Muscle layer of duodenum (tissue), 2 donors: ENCODE results near the gene CIAO1.
"Not testable (repeated sequence)": the region's sequence is repeated elsewhere in the genome, so short reads cannot be mapped to it uniquely, and the experiment has no call there.

Experiments used
- H3K27ac ChIP-seq: one replicate; pipeline ENCODE4 v1.7.0; 2013; ENCODE audit warnings: mild to moderate bottlenecking, low read length
- H3K27me3 ChIP-seq: one replicate; pipeline ENCODE4 v1.7.0; 2013; ENCODE audit warnings: low read depth, mild to moderate bottlenecking, control low read depth, low read length
- H3K36me3 ChIP-seq, 2 donors: one replicate each; pipeline ENCODE4 v1.7.0; 2013; ENCODE audit warnings: low read length in 2 of 2, control low read depth in 1 of 2, mild to moderate bottlenecking in 1 of 2; ENCODE audit not compliant: insufficient read depth in 2 of 2, control insufficient read depth in 1 of 2
- H3K4me1 ChIP-seq, 2 donors: one replicate each; pipeline ENCODE4 v1.7.0; 2013; ENCODE audit warnings: low read length in 2 of 2, mild to moderate bottlenecking in 2 of 2, control low read depth in 1 of 2, moderate library complexity in 1 of 2; ENCODE audit not compliant: insufficient read depth in 2 of 2, control insufficient read depth in 1 of 2
- H3K4me3 ChIP-seq, 2 donors: one replicate each; pipeline ENCODE4 v1.7.0; 2013; ENCODE audit warnings: low read length in 2 of 2, low read depth in 1 of 2, mild to moderate bottlenecking in 1 of 2
- H3K9me3 ChIP-seq, 2 donors: one replicate each; pipeline ENCODE4 v1.7.0; 2013; ENCODE audit warnings: low read length in 2 of 2, control low read depth in 1 of 2, mild to moderate bottlenecking in 1 of 2; ENCODE audit not compliant: control insufficient read depth in 1 of 2
- donor health status: healthy.

CIAO1 gene

DNA sequence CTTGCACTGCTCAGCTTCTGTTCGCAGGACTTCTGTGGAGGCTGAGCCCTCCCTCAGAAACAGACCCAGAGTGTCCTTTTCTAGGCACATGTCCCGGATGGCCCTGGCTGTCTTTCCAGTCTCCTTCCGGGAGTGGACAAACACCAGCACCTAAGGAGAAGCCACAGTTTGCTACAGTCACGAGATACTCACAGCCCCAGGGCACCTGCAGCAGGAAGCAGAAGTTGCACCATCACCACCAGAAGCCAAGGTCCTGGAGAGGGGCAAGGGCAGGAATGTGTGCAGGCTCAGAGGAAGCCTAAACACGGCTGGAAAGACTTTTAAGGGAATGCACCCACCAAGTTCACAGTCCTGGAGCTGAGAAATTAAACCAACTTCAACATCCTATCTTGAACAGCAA, 25.7 kb downstream of the CIAO1 start:
- Histone ChIP-seq H3K4me1 (no peaks in the 10 kb centered on the region), H3K36me3 (peaks cover 91 to 97% of the 10 kb centered on the region in 2 donors), H3K27me3 (no peaks in the 10 kb centered on the region)

DNA sequence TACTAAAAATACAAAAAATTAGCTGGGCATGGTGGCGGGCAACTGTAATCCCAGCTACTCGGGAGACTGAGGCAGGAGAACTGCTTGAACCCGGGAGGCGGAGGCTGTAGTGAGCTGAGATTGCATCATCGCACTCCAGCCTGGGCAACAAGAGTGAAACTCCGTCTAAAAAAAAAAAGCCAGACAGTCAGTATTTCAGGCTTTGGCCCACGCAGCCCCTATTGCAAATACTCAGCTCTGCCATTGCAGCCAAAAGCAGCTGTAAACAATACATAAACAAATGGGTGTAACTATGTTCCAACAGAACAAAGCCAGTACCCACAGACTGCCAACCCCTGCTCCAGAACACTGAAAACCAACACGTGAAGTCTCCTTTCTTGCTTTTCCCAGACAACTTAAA, 28.2 kb downstream of the CIAO1 start:
- not testable (repeated sequence) for H3K27ac ChIP-seq, H3K27me3 ChIP-seq, H3K9me3 ChIP-seq, H3K4me1 ChIP-seq, H3K4me3 ChIP-seq
- H3K36me3 ChIP-seq: peaks cover 93 to 97% of the 10 kb centered on the region in 2 donors

More for the DNA sequence above, 25.7 kb downstream of the CIAO1 start:
- no peak overlapping the region for H3K4me3 ChIP-seq
- no peak overlapping the region for H3K27ac ChIP-seq
- H3K9me3 ChIP-seq: no peaks in the 10 kb centered on the region

DNA sequence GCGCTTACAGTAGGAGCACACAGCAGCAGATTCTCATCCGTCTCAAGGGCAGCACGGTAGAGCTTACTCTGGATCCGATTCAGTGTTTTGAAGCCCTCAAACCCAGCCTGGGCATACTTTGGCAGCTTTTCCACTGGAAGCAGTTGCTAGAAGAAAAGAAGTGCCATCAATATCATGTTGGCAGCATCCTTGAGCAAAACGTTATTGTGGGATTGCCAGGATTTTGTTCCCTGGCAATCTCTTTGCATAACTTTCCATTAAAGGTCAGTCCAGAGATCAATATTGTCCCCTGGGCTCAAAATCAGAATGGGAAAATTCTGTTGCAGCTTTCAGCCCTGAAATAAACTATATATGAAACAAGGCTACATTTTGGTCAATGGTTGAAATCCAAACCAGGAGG, 30.9 kb downstream of the CIAO1 start:
- no peaks in the 10 kb centered on the region for H3K27me3 ChIP-seq
- H3K4me1 ChIP-seq: peaks cover 0 to 4% of the 10 kb centered on the region in 2 donors
- H3K9me3 ChIP-seq: no peaks in the 10 kb centered on the region
- H3K36me3 ChIP-seq: peaks cover 89 to 97% of the 10 kb centered on the region in 2 donors
- H3K4me3 ChIP-seq: no peak overlapping the region
- no peak overlapping the region for H3K27ac ChIP-seq

DNA sequence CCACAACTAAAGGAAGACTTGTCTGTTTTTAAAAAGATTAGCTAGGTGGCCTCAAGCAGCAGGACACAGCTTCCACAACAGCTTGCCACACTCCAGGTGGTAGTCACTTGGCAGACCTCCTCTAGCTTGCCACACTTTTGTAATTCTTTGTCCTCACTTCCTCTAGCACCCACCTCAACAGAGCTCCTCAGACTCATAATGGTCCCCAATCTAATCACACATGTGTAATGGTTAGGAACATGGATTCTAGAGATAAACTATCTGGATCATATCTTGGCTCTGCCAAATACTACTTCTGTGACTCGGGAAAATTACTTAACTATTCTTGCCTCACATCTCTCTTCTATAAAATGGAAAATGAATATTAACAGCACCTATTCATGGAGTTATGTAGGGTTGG, 35.8 kb downstream of the CIAO1 start:
- Histone ChIP-seq H3K36me3 (peaks cover 68 to 71% of the 10 kb centered on the region in 2 donors), H3K4me1 (peaks cover 14 to 39% of the 10 kb centered on the region in 2 donors), H3K4me3 (no peak overlapping the region), H3K27me3 (no peaks in the 10 kb centered on the region), H3K27ac (no peak overlapping the region), H3K9me3 (no peaks in the 10 kb centered on the region)

DNA sequence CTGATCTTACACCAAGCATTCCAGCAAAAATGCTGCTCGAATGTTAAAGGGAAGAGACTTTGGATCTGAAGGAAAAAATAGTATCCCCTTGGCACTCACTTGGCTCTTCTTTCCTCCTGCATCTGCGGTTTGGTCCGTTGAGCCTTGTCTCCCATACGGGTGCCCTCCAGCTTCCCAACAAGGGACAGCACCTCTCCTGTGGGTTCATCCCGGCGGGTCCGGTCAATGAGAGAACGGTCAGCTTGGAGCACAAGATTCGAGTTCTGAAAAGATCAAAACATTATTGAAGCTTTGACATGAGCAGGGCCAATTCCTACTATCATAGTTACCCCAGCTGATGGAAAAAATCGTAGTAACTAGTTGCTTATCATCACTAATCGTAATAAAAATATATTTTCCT, 38.6 kb downstream of the CIAO1 start:
- Histone ChIP-seq H3K27ac (peak overlapping the region; percentile 94), H3K4me3 (peak overlapping the region; percentile 99), H3K27me3 (no peaks in the 10 kb centered on the region), H3K4me1 (peaks cover 14 to 39% of the 10 kb centered on the region in 2 donors), H3K9me3 (no peaks in the 10 kb centered on the region), H3K36me3 (peaks cover 40 to 44% of the 10 kb centered on the region in 2 donors)

DNA sequence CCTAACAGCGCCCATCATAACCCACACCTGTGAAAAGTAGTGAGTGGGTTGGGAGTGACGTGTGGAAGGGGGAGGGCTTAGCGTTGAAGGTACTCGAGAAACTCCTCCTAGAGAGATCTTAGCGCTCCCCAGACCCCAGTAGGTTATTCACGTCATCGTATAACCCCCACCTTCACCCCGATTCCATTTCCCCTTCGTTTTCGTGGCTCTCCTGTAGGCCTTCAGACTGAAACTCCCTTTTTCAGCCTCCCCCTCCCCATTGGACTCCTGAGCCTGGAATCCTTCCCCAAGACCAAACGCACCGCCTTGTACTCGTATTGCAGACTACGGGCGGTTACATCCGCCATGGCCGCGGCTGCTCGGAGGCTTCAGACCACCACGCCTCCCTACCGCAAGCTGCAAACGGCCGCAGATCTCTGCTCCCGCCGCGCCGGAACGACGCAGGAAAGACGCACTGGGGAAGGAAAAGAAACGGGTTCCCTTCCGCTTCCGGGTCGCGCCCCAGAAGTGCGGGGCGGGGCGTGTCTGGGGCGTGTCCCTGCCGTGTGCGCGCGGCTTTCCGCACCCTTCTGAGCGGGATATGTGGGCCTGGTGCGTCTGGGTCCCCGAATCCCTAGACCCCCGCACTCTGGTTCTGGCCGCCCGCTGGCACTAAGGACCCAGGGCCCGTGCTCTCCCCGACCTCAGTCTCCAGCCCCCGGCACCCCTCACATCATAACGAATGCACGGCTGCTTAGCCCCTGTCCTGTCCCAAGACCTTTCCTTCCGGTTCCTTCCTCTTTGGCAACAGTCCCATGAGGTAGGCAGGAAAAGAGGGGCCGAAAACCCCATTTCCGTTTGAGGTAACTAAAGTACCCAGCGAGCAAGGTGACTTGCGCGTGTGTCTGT, 39.3 kb downstream of the CIAO1 start, which contains the start of gene SNRNP200:
SNRNP200 (minus strand) TSS at position 456 of the 888 bp plus-strand sequence; CDS start at position 347, 109 bp downstream.
- Histone ChIP-seq H3K4me3 (peak within 1 kb of the TSS; percentile 99), H3K36me3 (peaks cover 34 to 37% of the 10 kb centered on the region in 2 donors), H3K9me3 (no peaks in the 10 kb centered on the region), H3K4me1 (peaks cover 14 to 39% of the 10 kb centered on the region in 2 donors), H3K27ac (peak within 1 kb of the TSS; percentile 94), H3K27me3 (no peaks in the 10 kb centered on the region)

DNA sequence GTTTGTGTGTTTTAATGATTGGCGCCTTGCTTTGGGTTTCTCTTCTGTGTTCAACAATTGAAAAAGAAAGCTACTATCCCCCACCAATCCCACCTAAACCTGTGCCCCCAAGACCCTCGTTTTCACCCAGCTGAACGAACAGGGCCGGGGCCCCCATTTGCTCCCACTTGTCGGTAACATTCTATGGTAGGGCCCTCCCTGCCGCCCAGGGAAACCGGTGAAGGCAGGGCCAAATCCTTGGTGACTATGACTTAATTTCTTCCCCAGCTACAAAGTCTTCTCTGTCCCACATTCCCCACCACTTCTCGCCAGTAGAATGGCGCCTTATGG, 39.9 kb downstream of the CIAO1 start:
- H3K9me3 ChIP-seq: no peaks in the 10 kb centered on the region
- peaks cover 30 to 31% of the 10 kb centered on the region in 2 donors for H3K36me3 ChIP-seq
- H3K4me1 ChIP-seq: peaks cover 14 to 37% of the 10 kb centered on the region in 2 donors
- peak overlapping the region; percentile 99 for H3K4me3 ChIP-seq
- H3K27me3 ChIP-seq: no peaks in the 10 kb centered on the region
- peak overlapping the region; percentile 94 for H3K27ac ChIP-seq

DNA sequence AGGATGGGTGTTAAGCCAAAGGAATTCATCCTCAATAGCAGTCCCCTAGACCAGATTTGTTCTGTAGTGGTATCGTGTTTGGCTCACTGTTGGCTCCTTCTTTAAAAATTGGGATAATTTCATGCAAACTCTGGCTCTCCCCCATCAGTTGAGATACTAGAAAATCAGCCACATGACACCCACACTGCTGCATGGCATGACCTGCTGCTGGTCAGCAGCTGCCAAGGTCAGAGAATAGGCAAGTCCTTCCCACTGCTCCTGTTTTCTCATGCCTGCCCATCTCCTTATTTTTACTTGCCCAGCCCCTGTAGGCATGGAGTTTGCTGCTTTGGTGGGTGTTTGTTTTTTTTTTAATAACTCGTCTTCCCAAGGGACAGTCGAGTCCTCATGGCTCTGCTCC, 40.3 kb downstream of the CIAO1 start:
- Histone ChIP-seq H3K4me3 (peak overlapping the region; percentile 99), H3K27ac (no peak overlapping the region), H3K36me3 (peaks cover 26% of the 10 kb centered on the region in 2 donors), H3K4me1 (peaks cover 14 to 35% of the 10 kb centered on the region in 2 donors), H3K9me3 (no peaks in the 10 kb centered on the region), H3K27me3 (no peaks in the 10 kb centered on the region)

DNA sequence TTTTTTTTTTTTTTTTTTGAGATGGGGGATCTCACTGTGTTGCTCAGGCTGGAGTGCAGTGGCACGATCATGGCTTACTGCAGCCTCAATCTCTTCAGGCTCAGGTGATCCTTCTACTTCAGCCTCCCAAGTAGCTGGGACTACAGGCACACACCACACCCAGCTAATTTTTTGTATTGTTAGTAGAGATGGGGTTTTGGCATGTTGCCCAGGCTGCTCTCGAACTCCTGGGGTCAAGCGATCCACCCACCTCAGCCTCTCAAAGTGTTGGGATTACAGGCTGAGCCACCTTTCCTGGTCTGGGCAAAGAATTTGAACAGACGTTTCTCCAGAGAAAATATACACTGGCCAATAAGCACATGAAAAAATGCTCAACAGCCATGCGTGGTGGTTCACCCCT, 42.2 kb downstream of the CIAO1 start:
- Histone ChIP-seq H3K4me1 (peaks cover 14 to 24% of the 10 kb centered on the region in 2 donors), H3K9me3 (no peaks in the 10 kb centered on the region), H3K27me3 (no peaks in the 10 kb centered on the region), H3K36me3 (peaks cover 7 to 8% of the 10 kb centered on the region in 2 donors), H3K27ac (no peak overlapping the region), H3K4me3 (no peak overlapping the region)

DNA sequence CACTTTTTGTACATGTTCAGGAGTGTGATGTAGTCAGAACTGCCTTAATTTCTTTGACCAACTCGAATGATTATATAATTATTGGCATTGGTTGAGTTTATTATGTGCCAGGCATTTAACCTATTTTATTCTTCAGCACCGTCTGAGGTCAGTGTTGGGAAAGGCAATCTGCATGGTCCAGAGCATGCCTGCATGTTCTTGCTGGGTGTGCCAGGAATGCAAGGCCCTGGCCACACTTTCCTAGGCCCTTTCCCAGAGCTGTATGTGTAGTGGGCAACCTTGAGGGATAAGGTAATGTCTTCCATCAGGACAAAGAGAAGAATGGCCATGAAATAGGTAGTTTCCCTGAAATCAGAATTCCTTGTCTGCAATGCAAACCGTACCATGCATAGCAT, 49.0 kb downstream of the CIAO1 start:
- Histone ChIP-seq H3K27me3 (no peaks in the 10 kb centered on the region), H3K4me3 (no peak overlapping the region), H3K27ac (no peak overlapping the region), H3K36me3 (no peaks in the 10 kb centered on the region), H3K4me1 (no peaks in the 10 kb centered on the region), H3K9me3 (no peaks in the 10 kb centered on the region)

DNA sequence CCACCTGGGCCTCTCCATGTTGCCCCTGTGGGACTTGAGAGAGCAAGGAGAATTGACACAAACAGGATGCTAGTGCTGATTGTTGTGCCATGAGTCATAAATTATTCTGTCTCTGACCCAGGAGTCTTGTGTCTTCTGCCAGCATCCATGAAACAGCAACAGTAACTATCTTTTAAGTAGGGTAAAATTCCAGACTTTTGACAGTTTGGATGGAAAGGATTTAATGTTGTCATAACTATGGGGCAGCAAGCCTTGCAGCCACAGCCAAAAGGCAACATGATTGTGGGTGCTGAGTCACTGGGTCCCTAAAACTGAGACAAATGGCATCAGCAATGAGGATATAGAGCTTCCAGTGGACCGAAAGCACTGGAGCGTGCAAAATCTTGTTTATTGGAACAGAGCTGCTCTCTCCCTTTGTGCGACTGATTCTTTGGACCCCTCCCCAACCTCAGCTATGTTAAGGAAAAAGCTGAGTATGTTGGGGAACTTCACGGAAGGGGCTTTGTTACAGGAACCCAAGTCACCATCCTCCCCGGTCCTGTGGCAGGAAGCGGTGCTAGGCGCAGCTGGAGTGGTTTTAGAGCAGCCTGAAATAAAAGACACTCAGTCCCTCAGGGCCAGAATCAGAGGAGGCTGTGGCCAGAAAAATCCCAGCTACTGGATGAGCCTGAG, 49.5 kb downstream of the CIAO1 start:
- no peaks in the 10 kb centered on the region for H3K9me3 ChIP-seq
- H3K4me1 ChIP-seq: peaks cover 0 to under 1% of the 10 kb centered on the region in 2 donors
- H3K36me3 ChIP-seq: no peaks in the 10 kb centered on the region
- H3K4me3 ChIP-seq: no peak overlapping the region
- H3K27ac ChIP-seq: no peak overlapping the region
- H3K27me3 ChIP-seq: peaks cover under 1% of the 10 kb centered on the region
